Kidney (tissue), 14 donors: ENCODE data around the gene METTL23. TPM values are rescaled to one million over a fixed set of nuclear protein-coding genes. Genes with fewer than 3 reads are reported as not detected.

ENCODE experiments used
- DNase-seq, 5 donors: peaks; one replicate each; pipeline ENCODE4 v3.0.0-alpha.2; 2013 to 2020
- FAIRE-seq: peaks from 2 replicates; lab custom pipeline; 2012; peaks lifted over from hg19 to GRCh38; lab: Jason Lieb, UNC
- H3K27ac ChIP-seq, 2 donors: one replicate each; pipeline ENCODE4 v1.7.0; 2013; ENCODE audit warnings: low read depth in 2 of 2, low read length in 2 of 2, inconsistent platforms in 1 of 2
- H3K27me3 ChIP-seq: one replicate; pipeline ENCODE4 v1.7.1; 2013; ENCODE audit warnings: low read length, inconsistent platforms; ENCODE audit not compliant: control insufficient read depth, insufficient read depth
- H3K36me3 ChIP-seq, 3 donors: one replicate each; pipeline versions ENCODE4 v1.7.0 to v1.7.1; 2013; ENCODE audit warnings: low read length in 3 of 3, control low read depth in 1 of 3, inconsistent platforms in 1 of 3; ENCODE audit not compliant: insufficient read depth in 3 of 3, control insufficient read depth in 2 of 3
- H3K4me1 ChIP-seq, 3 donors: one replicate each; pipeline versions ENCODE4 v1.7.0 to v1.7.1; 2013; ENCODE audit warnings: low read length in 3 of 3, inconsistent platforms in 1 of 3, low read depth in 1 of 3; ENCODE audit not compliant: control insufficient read depth in 2 of 3, insufficient read depth in 2 of 3
- H3K4me3 ChIP-seq, 3 donors: one replicate each; pipeline versions ENCODE4 v1.7.0 to v1.8.1; 2013; ENCODE audit warnings: low read length in 3 of 3, control low read depth in 1 of 3, inconsistent platforms in 1 of 3
- H3K9ac ChIP-seq, 3 donors: one replicate each; pipeline versions ENCODE4 v1.7.0 to v1.7.1; 2013; ENCODE audit warnings: low read length in 3 of 3, control low read depth in 1 of 3, inconsistent platforms in 1 of 3
- H3K9me3 ChIP-seq, 3 donors: one replicate each; pipeline versions ENCODE4 v1.7.0 to v1.7.1; 2013; ENCODE audit warnings: low read length in 3 of 3, control low read depth in 1 of 3, inconsistent platforms in 1 of 3; ENCODE audit not compliant: control insufficient read depth in 2 of 3, insufficient read depth in 1 of 3
- CTCF ChIP-seq: IDR thresholded peaks from 3 replicates; pipeline ENCODE4 v1.5.1; 2012; ENCODE audit warnings: mild to moderate bottlenecking, moderate library complexity, borderline replicate concordance; ENCODE audit not compliant: insufficient read depth; ENCODE audit errors: extremely low read depth
- intact Hi-C: fragments of 100-400 bp; cut with DNase I; formaldehyde crosslinking; loops from one replicate; pipeline ENCODE4 v1.11.1; 2022
- polyA plus RNA-seq: library from polyadenylated mRNA; stranded (reverse); fragments of 350-450 nt; fragmentation: Illumina TruSeq; extraction: RNeasy Lipid Tissue Mini Kit (QIAGEN cat#74804); gene quantifications from one replicate; pipeline ENCODE4 v1.2.3, GENCODE V29; 2014; ENCODE audit warnings: low read depth, low replicate concordance; ENCODE audit not compliant: insufficient read depth
- total RNA-seq: library from RNA; stranded (reverse); fragmentation: NEBNext Ultra II Directional; extraction: Animal tissue kit (Norgen Biotek cat#: 25700); gene quantifications from one replicate; pipeline ENCODE4 v1.2.1, GENCODE V29; 2021
- donor health status: control.
- donor health status: control.
- donor health status: control.
- donor health status: control.
- donor health status: control.
- donor health status: DM: yes; HTN: yes; CAD: no.
- donor health status: Normal renal cell carcinoma (clear cell type).

METTL23 gene
- total and polyA plus RNA-seq, 2 donors from 2014 or later: 38.2 to 53.0 TPM

GRCh38 chr17:76716839-76717215 lies 9.8 kb upstream of the METTL23 start:
- Histone ChIP-seq H3K4me3 (no peak overlapping the region), H3K36me3 (peaks cover 2 to 74% (median 45%) of the 10 kb centered on the region in 3 donors), H3K4me1 (peaks cover 0 to 5% (median 4%) of the 10 kb centered on the region in 3 donors), H3K9ac (no peak overlapping the region), H3K27me3 (no peaks in the 10 kb centered on the region), H3K27ac (no peak overlapping the region), H3K9me3 (no peaks in the 10 kb centered on the region)
- intact Hi-C loops: no loop called here
- DNase-seq (no peak), FAIRE-seq (no peak)
- TF ChIP-seq CTCF: no peak

GRCh38 chr17:76718516-76718915 lies 8.1 kb upstream of the METTL23 start:
- Histone ChIP-seq H3K4me1 (peaks cover 0 to 8% (median 4%) of the 10 kb centered on the region in 3 donors), H3K9me3 (no peaks in the 10 kb centered on the region), H3K4me3 (no peak overlapping the region), H3K27ac (no peak overlapping the region), H3K36me3 (peaks cover 2 to 77% (median 48%) of the 10 kb centered on the region in 3 donors), H3K27me3 (no peaks in the 10 kb centered on the region), H3K9ac (no peak overlapping the region)
- DNase-seq (no peak), FAIRE-seq (no peak)
- TF ChIP-seq CTCF: no peak
- intact Hi-C loops: no loop called here

GRCh38 chr17:76720211-76720610 lies 6.4 kb upstream of the METTL23 start:
- Histone ChIP-seq H3K4me1 (peaks cover 0 to 11% (median 7%) of the 10 kb centered on the region in 3 donors), H3K27me3 (no peaks in the 10 kb centered on the region), H3K9me3 (no peaks in the 10 kb centered on the region), H3K4me3 (no peak overlapping the region), H3K27ac (no peak overlapping the region), H3K36me3 (peaks cover 2 to 72% (median 41%) of the 10 kb centered on the region in 3 donors), H3K9ac (no peak overlapping the region)
- intact Hi-C loops: no loop called here
- FAIRE-seq: no peak
- peak in 1 of 5 donors; percentile 13 for DNase-seq
- TF ChIP-seq CTCF: no peak

- no peak overlapping the region for H3K27ac ChIP-seq
- H3K9me3 ChIP-seq: no peaks in the 10 kb centered on the region
- FAIRE-seq (no peak), DNase-seq (peak in 1 of 5 donors; percentile 44)
- no peak overlapping the region for H3K9ac ChIP-seq
- H3K4me3 ChIP-seq: no peak overlapping the region
- peaks cover 3 to 10% (median 7%) of the 10 kb centered on the region in 3 donors for H3K4me1 ChIP-seq
- no peaks in the 10 kb centered on the region for H3K27me3 ChIP-seq
- H3K36me3 ChIP-seq: peaks cover 0 to 65% (median 41%) of the 10 kb centered on the region in 3 donors
- intact Hi-C loops: no loop called here
- no peak for TF ChIP-seq CTCF
Observed at GRCh38 chr17:76720941-76721340, 5.7 kb upstream of the METTL23 start.
